ENCODE data around the gene EPHA3.

The EPHA3 gene

GRCh38 chr3:89145995-89146394 is 38.6 kb downstream of the EPHA3 start:
- DNase-seq (ENCODE audit: low spot score), result no peak

GRCh38 chr3:89154416-89154815 is 47.0 kb downstream of the EPHA3 start:
- no peak for DNase-seq (ENCODE audit: low spot score)

- DNase-seq (ENCODE audit: low spot score), result no peak
Observed at GRCh38 chr3:89155811-89156210, 48.4 kb downstream of the EPHA3 start.

- no peak for DNase-seq (ENCODE audit: low spot score)
Observed at GRCh38 chr3:89157575-89157974, 50.2 kb downstream of the EPHA3 start.

- no peak for DNase-seq (ENCODE audit: low spot score)
Observed at GRCh38 chr3:89159605-89160004, 52.2 kb downstream of the EPHA3 start.

GRCh38 chr3:89164774-89165173 is 57.4 kb downstream of the EPHA3 start:
- no peak for DNase-seq (ENCODE audit: low spot score)

- no peak for DNase-seq (ENCODE audit: low spot score)
Observed at GRCh38 chr3:89165636-89166263, 58.3 kb downstream of the EPHA3 start.

GRCh38 chr3:89171687-89172545 is 64.5 kb downstream of the EPHA3 start:
- no peak for DNase-seq (ENCODE audit: low spot score)

- no peak for DNase-seq (ENCODE audit: low spot score)
Observed at GRCh38 chr3:89173546-89173945, 66.1 kb downstream of the EPHA3 start.

- DNase-seq (ENCODE audit: low spot score), result no peak
Observed at GRCh38 chr3:89179355-89180001, 72.1 kb downstream of the EPHA3 start.

- DNase-seq (ENCODE audit: low spot score), result no peak
Observed at GRCh38 chr3:89180334-89180733, 72.9 kb downstream of the EPHA3 start.

- DNase-seq (ENCODE audit: low spot score), result no peak
Observed at GRCh38 chr3:89182056-89182455, 74.6 kb downstream of the EPHA3 start.

GRCh38 chr3:89184151-89184995 is 77.0 kb downstream of the EPHA3 start:
- DNase-seq (ENCODE audit: low spot score), result no peak

- DNase-seq (ENCODE audit: low spot score), result no peak
Observed at GRCh38 chr3:89186456-89186855, 79.0 kb downstream of the EPHA3 start.

- DNase-seq (ENCODE audit: low spot score), result no peak
Observed at GRCh38 chr3:89198591-89198990, 91.2 kb downstream of the EPHA3 start.

- no peak for DNase-seq (ENCODE audit: low spot score)
Observed at GRCh38 chr3:89212619-89213018, 105.2 kb downstream of the EPHA3 start.

GRCh38 chr3:89216016-89216739 is 108.8 kb downstream of the EPHA3 start:
- DNase-seq (ENCODE audit: low spot score), result no peak

GRCh38 chr3:89217148-89217685 is 109.8 kb downstream of the EPHA3 start:
- DNase-seq (ENCODE audit: low spot score), result no peak

GRCh38 chr3:89221924-89222323 is 114.5 kb downstream of the EPHA3 start:
- no peak for DNase-seq (ENCODE audit: low spot score)

GRCh38 chr3:89223188-89223587 is 115.8 kb downstream of the EPHA3 start:
- no peak for DNase-seq (ENCODE audit: low spot score)

GRCh38 chr3:89227218-89227617 is 119.8 kb downstream of the EPHA3 start:
- no peak for DNase-seq (ENCODE audit: low spot score)

Measured in HuH-7 (cell line).